HG03135 (cell line): ENCODE results near the gene ALDH1B1.

Experiments used
- ATAC-seq: cut with Tn5 transposase; IDR thresholded peaks from one replicate; pipeline ENCODE4 v1.9.1; 2021; ENCODE audit warnings: mild to moderate bottlenecking, moderate library complexity; ENCODE audit not compliant: unreplicated experiment

ALDH1B1 gene

DNA sequence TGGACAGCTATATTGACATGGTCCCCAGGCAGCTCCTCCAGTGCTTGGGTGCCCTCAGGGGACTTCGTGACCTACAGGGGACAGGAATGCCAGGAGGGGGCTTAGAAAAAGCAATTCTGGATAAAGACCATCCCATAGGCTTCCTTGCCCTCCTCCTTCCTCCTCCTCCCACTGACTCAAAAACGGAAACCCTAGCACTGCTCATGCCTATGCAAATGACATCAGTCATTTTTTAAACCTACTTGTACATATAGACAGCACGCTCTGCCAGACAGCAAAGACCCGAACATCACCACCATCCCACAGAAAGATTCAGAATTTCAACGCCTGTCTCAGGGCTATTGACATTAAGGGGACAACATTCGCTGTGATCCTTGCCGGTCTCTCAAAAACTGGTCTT, 20.8 kb downstream of the ALDH1B1 start:
- no peak for ATAC-seq

- no peak for ATAC-seq
Measured at GRCh38 chr9:38414040-38414723, 21.7 kb downstream of the ALDH1B1 start.

GRCh38 chr9:38415856-38416255, 23.4 kb downstream of the ALDH1B1 start:
- no peak for ATAC-seq

DNA sequence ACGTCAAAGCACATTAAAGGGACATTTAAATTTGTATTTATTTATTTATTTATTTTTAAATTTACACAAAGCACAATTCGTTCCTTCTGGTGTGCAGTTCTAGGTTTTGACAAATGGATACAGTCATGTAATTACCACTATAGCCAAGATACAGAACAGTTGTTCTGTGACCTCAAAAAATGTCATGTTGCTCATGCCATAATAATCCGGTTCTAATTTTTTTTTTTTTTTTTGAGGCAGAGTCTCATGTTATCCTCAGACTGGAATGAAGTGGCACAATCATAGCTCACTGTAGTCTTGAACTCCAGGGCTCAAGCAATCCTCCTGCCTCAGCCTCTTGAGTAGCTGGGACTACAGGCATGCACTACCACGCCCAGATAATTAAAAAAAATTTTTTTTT, 24.0 kb downstream of the ALDH1B1 start:
- no peak for ATAC-seq

DNA sequence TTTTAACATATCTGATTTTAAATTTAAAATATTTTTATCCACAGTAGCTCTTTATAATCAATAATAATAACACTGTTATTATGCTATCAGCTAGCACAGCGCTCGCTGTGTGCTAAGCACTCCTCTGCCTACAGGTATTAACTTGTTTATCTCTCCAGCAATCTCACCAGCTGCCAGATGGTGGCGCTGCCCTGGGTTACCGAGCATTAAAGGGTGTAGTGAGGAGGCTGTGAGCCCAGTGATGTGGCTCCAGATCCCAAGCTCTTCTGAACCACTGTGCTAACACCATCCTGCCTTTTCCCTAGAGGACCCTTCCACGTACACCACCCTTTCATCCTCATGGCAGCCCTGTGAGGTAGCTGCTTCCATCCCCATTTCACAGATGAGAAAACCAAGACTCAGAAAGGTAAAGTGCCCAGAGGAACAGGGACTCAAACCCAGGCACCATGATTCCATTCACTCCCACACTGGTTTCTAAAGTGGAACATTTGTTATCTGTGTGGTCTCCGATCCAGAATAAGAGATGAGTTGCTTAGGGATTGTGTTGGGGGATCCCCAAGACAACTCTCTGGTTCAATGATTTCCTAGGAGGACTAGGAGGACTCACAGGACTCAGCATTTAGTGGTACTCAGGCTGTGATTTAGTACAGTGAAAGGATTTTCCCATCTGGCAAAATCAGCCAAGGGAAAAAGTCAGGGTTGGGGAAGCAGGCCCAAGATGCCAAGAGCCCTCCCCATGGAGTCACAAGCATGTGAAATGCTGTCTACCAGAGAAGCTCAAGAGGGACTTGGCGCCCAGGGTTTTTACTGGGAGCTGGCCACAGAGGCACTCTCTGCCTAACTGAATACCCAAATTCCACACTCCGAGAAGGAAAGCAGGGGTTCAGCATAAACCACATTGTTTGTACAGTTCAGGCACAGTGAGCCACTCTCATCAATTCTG, 24.8 kb downstream of the ALDH1B1 start:
- ATAC-seq, result peak; percentile 63

DNA sequence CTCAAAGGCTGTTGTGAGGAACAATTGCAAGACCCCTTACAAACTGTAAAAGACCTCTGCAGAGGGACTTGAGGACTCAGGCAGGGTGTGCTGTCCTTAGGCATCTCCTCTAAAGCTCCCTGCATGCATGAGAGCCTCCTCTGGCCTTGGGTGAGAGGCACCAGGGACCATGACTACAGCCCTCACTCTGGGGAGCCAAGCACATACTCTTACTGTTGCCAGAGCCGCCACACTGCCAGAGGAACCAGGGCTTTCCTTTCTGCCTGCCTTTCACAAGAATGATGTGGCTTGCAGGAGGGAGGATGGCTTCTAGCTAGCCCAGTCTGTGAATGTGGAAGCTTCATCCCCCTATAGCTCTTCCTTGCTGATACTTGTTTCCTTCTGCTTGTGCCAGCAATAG, 25.9 kb downstream of the ALDH1B1 start:
- no peak for ATAC-seq

- no peak for ATAC-seq
Measured at GRCh38 chr9:38419181-38419580, 26.7 kb downstream of the ALDH1B1 start.

DNA sequence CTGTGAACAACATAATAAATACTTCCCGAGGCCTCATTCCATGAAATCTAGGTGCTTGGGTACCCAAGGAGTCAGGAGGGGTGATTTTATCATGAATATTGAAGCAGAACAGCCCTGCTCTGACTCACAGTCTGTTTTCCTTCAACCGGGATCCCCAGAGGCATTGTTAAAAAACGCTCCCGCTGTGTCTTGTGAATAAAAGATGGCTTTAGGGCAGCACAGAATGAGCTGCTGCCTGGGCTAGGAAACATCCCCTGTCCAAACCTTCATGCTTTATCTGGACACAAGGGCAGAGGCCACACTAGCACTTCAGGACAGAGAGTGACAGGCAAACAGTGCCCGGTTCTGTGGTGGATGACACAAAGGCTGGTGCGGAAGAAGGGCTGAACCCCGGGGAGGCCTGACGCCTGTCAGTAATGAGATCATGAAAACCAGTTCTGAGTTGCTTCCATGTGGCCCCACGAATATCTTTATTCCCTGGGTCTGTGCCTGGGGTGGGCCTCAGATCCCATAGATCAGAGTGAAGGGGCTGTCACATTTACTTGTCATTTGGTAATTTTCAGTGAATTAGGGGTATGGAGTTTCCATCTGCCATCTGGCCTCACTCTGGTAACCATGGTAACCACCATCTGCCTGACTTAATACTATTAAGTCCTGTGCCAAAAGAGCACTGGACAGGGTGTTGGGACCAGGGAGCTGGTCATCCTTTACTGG, 29.2 kb downstream of the ALDH1B1 start:
- ATAC-seq, result no peak

GRCh38 chr9:38422555-38423260, 30.2 kb downstream of the ALDH1B1 start:
- ATAC-seq, result no peak

GRCh38 chr9:38423273-38423972, 30.9 kb downstream of the ALDH1B1 start:
- no peak for ATAC-seq

DNA sequence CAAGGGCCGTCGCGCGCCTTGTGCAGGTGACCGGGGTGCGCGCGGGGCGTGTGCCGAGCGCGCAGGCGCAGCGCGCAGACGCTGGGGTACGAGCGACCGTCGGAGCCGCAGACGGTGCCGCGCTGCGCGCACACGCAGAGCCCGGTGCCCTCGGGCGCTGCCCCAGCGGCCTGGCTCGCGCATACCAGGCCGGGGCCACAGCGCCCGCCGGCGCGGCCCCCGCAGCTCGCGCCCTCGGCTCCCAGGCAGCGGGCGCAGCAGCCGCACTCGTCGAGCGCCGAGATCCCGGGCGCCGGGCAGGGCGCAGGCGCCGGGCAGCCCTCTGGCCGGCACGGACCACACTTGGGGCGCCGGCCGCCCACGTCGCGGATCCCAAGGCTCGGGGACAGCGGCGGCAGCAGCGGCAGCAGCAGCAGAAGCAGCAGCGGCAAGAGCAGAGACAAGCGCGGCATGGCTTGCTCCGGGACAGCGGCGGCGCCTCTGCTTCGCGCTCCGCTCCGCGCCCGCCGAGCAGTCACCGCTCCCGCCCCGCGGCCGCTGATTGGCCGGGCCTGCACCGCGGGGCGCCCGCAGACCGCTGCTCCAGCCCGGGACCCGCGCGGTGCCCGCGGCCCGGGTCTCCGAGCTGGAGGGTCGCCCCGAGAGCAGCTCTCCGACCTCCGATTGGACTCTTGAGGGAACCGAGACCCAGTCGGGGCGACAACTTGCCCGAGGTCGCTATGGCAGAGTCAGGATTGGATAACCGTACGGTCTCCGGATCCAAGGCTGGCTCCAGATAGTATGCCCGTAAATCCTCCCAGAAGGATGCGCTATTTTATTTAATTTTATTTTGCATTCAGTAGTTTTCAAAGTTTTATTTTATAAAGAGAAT, 31.7 kb downstream of the ALDH1B1 start, which contains the start of gene IGFBPL1:
Gene IGFBPL1, minus strand, starts transcription at position 482 of the 871 bp plus-strand sequence. Its CDS starts 30 bp downstream, at position 452.
- no peak for ATAC-seq

GRCh38 chr9:38424918-38425317, 32.4 kb downstream of the ALDH1B1 start:
- no peak for ATAC-seq

DNA sequence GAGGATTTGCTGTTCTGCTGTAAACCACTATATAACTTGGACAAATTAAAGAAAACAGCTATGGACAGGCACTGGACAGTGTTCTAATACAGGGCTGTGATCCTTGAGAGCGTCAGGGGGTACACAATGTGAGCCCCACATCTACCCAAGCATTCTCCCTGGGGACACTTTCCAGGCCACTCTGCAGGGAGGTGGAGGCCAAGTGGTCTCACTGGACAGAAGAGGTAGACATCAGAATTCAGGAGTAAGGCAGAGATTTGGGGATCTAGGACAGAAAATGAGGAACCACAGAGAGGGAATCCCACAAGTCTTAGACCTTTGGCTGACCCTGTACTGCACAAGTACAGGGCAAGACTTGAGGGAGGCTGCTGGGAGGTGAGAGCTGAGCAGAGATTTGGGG, 35.6 kb downstream of the ALDH1B1 start:
- ATAC-seq, result no peak

GRCh38 chr9:38431116-38431515, 38.6 kb downstream of the ALDH1B1 start:
- no peak for ATAC-seq

GRCh38 chr9:38432922-38433510, 40.5 kb downstream of the ALDH1B1 start:
- ATAC-seq, result no peak

- ATAC-seq, result no peak
Measured at GRCh38 chr9:38434365-38434764, 41.9 kb downstream of the ALDH1B1 start.

GRCh38 chr9:38434853-38435252, 42.4 kb downstream of the ALDH1B1 start:
- ATAC-seq, result no peak

- ATAC-seq, result no peak
Measured at GRCh38 chr9:38435521-38435920, 43.0 kb downstream of the ALDH1B1 start.

GRCh38 chr9:38436708-38437107, 44.2 kb downstream of the ALDH1B1 start:
- no peak for ATAC-seq
